ENCODE results near the gene EML4.
"Not testable (repeated sequence)": the region's sequence is repeated elsewhere in the genome, so short reads cannot be mapped to it uniquely, and the experiment has no call there.

The EML4 gene

GRCh38 chr2:42337846-42338566, 168.9 kb downstream of the EML4 start:
- DNase-seq, result no peak

GRCh38 chr2:42338567-42339190, 169.5 kb downstream of the EML4 start:
- DNase-seq, result no peak

DNA sequence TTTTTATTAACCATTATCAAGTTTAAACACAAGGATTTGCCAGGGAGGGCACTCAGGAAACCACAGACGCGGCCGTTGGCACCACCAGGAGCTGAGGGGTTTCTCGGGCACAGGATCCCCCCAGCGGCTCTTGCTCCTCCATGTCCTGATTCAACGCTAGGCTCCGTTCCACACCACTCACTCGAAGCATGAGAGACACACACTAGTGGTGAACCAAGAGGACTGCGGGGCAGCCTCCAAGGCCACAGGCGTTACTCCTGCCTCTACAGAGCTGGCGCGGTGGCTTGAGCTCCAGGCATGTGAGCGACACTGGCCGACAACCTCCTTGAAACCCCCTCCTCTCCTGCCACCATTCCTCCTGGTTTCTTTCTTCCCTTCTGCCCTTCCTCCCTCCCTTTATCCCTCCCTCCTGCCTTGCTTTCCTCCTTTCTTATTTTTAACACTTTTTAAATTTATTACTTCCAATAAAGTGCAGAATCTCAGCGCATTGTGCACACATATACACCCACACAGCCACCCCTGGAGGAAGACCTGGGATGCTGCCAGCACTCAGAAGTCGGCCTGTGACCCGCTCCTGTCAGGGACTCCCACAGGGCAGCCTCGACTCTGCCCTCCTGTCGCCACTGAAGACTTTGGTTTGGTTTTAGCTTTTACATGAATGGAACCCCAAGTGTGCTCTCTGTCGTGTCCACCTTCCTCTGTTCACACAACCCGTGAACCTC, 170.2 kb downstream of the EML4 start:
- no peak for DNase-seq

DNA sequence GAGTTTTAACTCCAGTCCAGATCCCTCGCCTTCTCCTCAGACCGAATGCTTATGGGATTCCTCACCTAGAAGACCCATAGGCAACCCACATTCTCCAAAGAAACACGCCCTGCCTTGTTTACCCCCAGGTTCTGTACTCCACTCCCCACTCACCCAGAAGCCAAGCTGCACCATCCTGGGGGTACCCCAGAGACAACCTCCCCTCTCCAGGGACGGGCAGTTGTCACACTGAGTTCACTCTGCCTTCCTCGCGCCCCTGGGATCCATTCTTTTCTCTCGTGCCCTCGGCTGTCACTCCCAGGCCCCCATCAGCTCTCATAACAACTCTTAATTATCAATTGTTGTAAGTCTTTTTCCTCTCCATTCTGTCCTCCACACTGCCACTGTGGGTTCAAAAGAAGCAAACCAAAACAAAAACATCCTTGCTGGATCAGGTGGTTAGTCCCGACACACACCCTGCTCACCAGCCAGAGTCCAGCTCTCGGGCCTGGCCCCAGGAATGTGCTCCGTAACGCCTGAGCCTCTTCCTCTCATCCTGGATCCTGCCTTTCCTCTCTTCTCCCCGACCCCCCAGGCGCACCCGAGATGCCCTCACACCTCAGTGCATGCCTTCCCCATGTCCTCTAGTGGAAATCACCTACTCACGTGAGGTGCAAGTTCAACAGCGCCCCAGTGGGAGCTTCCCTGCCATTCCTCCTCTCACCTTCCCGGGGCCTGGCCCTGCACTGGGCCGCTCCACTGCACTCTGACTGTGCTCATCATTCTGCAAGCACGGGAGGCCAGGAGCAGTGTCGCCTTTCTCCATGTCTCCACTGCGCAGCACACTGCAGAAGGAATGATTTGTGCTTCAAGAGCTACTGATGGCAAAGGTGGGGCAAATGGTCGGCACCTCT, 171.1 kb downstream of the EML4 start:
- no peak for DNase-seq

- DNase-seq, result no peak
Measured at GRCh38 chr2:42340938-42341636, 171.9 kb downstream of the EML4 start.

- DNase-seq, result no peak
Measured at GRCh38 chr2:42342061-42342794, 173.1 kb downstream of the EML4 start.

GRCh38 chr2:42342795-42343241, 173.7 kb downstream of the EML4 start:
- no peak for DNase-seq

DNA sequence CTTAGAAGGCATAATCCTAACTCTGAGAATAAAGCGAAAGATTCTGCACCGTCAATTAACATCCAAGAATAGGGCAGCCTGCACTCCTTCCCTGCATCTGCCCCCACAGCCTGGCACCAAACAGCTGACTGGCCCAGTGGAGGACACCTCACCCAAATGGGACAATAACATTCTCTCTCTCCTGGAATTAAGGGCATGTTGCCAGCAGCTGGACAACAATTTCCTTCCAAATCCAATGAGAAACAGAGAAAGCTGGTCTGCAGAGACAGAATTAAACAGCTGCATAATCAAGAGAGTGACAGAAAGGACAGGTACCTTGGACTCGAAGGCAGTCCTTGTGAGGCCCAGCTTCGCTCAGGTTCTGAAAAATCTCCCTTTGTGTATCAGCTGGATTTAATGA, 176.8 kb downstream of the EML4 start:
- DNase-seq, result no peak

GRCh38 chr2:42346856-42347255, 177.7 kb downstream of the EML4 start:
- not testable (repeated sequence) for DNase-seq

GRCh38 chr2:42347518-42347917, 178.4 kb downstream of the EML4 start:
- DNase-seq, result not testable (repeated sequence)

- DNase-seq, result no peak
Measured at GRCh38 chr2:42348113-42348805, 179.1 kb downstream of the EML4 start.

DNA sequence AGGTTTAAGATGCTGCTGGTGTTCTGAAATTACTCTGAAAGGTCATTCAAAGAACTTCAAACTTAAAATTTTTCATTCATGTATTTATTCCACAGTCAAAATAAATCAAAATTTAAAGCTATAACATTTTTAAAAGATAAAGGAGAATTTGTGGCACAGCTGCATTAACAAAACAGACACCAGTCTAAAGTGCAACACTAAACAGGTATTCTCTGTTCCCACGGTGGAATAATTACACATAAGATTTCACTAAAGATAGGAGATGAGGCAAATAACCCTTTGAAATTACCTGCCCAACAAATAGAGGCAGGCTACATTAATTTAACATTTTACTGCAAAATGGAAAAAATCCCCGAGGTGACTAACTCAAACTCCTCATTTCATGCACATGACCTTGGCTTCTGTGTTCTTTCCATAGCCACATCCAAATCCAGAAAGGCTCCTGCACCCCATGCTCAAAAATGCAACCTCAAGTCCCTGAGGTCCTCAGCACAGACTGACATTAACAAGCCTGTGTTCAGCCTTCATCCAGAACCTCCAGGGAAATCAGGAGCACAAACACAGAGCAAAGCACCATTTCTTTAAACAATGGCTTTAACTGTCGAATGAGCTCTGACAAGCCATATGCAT, 181.4 kb downstream of the EML4 start:
- no peak for DNase-seq

DNA sequence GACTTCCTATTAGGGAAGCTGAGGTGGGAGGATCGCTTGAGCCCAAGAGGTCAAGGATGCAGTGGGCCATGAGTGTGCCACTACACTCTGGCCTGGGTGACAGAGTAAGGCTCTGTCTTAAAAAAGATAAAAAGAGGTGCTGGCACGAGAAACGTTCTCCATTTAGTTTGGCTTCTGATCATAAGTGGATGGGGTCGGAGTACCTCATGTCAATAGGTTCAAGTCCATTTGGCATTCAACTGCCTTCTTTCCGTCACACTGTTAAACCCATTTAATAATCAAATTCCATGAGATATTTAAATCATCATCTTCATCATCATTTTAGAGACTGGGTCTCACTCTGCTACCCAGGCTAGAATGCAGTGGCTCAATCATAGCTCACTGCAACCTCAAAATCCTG, 182.7 kb downstream of the EML4 start:
- DNase-seq, result no peak

DNA sequence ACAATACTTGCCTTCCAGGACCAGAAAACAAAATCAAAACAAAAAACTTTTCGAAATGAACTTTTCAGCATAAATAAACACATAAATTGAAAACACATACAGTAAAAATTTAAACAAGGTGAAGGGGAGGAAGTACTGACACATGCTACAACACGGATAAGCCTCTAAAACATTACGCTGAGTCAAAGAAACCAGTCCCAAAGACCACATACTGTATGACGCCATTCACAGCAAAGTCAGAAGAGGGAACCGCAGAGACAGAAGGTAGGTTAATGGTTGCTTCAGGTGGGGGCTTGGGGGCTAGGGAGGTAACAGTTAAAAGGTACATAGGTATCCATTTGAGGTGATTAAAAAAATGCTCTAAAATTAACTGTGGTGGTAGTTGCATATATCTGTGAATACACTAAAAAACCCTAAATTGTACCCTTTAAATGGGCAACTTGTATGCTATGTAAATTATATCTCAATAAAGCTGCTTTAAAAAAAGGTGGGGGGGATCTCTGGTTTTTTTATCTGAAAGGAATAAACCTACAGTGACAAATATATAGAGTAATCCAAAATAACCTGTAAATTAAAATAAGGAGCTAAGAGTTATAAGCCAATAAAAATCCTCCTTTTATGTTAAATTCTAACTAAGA, 184.8 kb downstream of the EML4 start:
- no peak for DNase-seq

DNA sequence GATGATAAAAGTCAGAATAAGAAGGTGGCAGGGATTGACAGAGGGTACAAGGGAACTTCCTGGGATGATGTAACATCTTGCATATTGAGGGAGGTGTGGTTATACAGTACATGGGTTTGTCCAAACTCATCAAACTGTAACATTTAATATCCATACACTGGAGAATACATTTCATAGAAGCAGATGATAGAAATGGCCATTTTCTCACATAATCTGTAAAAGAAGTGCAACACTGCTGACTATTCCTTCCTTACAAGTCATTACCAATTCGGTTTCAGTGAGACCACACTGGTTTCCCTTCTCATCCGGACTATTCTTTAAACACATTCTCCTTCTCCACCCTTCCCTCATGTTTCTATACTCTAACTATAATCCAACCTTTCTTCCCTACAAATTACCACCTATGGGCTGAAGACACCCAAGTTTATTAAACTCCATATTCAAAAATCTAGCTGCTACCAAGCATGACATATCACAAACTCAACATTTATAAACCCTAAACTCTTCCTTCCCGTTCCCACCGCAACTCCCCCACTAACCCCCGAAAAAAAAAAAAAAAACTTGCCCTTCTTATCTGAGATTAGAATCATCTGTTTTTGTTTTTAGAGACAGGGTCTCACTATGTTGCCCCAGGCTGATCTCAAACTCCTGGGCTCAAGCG, 190.3 kb downstream of the EML4 start:
- DNase-seq, result no peak

DNA sequence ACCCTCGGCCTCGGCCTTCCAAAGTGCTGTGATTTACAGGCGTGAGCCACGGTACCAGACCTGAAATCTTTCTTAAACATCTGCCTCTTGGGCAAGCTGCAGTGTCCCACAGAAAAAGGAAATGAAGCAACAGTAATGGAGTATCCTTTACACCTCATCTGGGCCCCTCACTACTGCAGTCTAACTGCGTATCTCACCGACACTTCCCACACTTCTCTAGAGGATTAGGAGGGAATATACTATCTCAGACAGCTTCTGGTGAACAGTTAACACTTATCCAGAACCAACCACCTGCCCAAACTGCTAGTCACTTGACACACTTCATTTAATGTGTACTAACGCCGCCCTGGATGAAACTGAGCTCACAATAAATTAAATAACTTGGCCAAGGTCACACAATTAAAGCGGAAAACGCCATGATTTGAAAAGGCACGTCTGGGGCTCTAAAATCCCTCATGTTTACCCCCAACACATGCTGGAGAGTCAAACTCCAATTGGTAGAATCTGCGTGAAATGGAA, 190.9 kb downstream of the EML4 start:
- DNase-seq, result no peak

DNA sequence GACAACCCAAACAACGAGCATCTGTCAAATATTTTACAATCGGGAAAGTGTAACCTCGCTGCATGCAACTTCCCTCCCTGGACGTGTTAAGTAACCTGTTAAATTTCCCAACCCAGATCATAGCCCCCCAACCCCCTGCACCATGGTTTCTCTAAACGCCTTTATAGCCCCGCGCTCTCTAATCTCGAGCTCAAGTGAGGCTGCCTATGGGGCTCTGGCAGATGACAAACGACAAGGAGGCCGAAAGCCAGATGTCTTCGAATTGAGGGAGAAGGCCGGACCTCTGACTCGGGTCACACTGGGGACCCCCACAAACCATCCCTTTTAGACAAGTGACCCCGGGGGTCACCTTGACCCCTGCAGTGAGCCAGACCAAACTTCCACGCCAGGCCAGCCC, 191.3 kb downstream of the EML4 start:
- peak in 1 of 2 experiments; percentile 22 for DNase-seq

DNA sequence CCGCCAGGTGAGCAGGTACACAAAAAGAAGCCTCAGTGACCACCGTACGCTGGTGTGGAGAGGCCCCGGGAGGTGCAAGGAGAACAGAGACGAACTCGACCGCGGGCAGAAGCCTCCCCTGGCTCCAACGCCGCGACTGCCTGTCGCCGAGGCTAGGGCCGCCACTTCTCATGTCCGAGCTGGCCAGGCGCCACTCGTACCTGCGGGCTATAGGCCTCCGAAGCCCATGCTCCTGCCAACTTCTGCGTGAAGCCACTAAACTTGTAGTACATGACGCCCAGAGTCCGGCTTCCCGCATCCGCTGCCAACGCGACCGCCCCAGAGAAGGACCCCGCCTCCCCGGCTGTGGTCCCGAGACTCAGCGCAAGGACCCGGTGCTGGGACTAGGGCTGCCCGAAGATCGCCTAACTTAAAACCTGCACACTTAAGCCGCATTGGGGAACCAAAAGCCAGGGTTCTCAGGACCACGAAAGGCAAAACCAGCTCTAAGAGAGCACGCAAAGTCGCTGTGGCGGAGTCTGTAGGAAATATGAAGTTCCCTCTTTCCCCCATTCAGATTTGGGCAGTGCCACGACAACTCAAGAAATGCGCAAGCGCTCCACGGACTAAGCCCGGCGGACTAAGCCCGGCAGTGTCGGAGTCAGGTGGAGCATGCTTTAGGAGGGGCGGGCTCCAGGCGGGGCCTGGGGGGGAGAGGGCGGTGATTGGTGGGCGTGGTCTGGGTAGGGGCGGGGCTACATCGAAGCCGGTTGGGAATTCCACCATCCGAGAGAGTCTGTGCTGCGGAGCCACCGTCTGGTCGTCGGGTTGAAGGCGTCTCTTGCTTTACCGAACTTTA, 192.0 kb downstream of the EML4 start, which contains the start of gene COX7A2L:
COX7A2L (minus strand) TSS at position 328 of the 838 bp plus-strand sequence; CDS start at position 272, 56 bp downstream.
- DNase-seq, result peak; percentile 97
